ENCODE data around the gene GPR150.

DNA sequence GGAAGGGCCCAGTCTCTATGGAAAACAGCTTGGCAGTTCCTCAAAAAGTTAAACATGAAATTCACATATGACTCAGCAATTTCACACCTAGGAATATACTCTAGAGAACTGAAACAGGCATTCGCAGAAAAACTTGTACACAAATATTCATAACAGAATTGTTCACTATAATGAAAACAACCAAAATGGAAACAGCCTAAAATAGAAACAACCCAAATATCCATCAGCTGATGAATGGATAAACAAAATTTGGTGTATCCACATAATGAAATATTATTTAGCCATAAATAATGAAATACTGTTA lies 4.8 kb upstream of the GPR150 start:
- TF ChIP-seq TAF1 (IDR thresholded peaks at IDR 0.05; ENCODE audit: low read depth, low read length) = no peak
- TF ChIP-seq POLR2A (IDR thresholded peaks at IDR 0.05; ENCODE audit: low read depth, low read length) = no peak
- TF ChIP-seq POLR2AphosphoS5 (IDR thresholded peaks at IDR 0.05; ENCODE audit: low read depth, low read length) = no peak

Measured in GM12891 (cell line).